ENCODE results near the gene ATP10B.

Gene ATP10B

GRCh38 chr5:160555971-160556631, 295.9 kb downstream of the ATP10B start:
- no peak for DNase-seq (ENCODE audit: low read depth, low spot score)

GRCh38 chr5:160555581-160555970, 296.4 kb downstream of the ATP10B start:
- no peak for DNase-seq (ENCODE audit: low read depth, low spot score)

- no peak for DNase-seq (ENCODE audit: low read depth, low spot score)
Measured at GRCh38 chr5:160550075-160550474, 301.9 kb downstream of the ATP10B start.

GRCh38 chr5:160548949-160549645, 302.9 kb downstream of the ATP10B start:
- no peak for DNase-seq (ENCODE audit: low read depth, low spot score)

GRCh38 chr5:160547872-160548271, 304.1 kb downstream of the ATP10B start:
- no peak for DNase-seq (ENCODE audit: low read depth, low spot score)

- no peak for DNase-seq (ENCODE audit: low read depth, low spot score)
Measured at GRCh38 chr5:160547061-160547460, 304.9 kb downstream of the ATP10B start.

GRCh38 chr5:160545832-160546231, 306.2 kb downstream of the ATP10B start:
- DNase-seq (ENCODE audit: low read depth, low spot score) = no peak

GRCh38 chr5:160543395-160543794, 308.6 kb downstream of the ATP10B start:
- DNase-seq (ENCODE audit: low read depth, low spot score) = no peak

GRCh38 chr5:160542840-160543239, 309.2 kb downstream of the ATP10B start:
- DNase-seq (ENCODE audit: low read depth, low spot score) = no peak

- no peak for DNase-seq (ENCODE audit: low read depth, low spot score)
Measured at GRCh38 chr5:160542281-160542680, 309.7 kb downstream of the ATP10B start.

- DNase-seq (ENCODE audit: low read depth, low spot score) = no peak
Measured at GRCh38 chr5:160539431-160539830, 312.6 kb downstream of the ATP10B start.

- DNase-seq (ENCODE audit: low read depth, low spot score) = no peak
Measured at GRCh38 chr5:160537940-160538339, 314.1 kb downstream of the ATP10B start.

GRCh38 chr5:160537116-160537515, 314.9 kb downstream of the ATP10B start:
- DNase-seq (ENCODE audit: low read depth, low spot score) = no peak

- DNase-seq (ENCODE audit: low read depth, low spot score) = no peak
Measured at GRCh38 chr5:160534914-160535313, 317.1 kb downstream of the ATP10B start.

- no peak for DNase-seq (ENCODE audit: low read depth, low spot score)
Measured at GRCh38 chr5:160534125-160534524, 317.9 kb downstream of the ATP10B start.

GRCh38 chr5:160525471-160526261, 326.3 kb downstream of the ATP10B start:
- no peak for DNase-seq (ENCODE audit: low read depth, low spot score)

GRCh38 chr5:160524827-160525226, 327.2 kb downstream of the ATP10B start:
- DNase-seq (ENCODE audit: low read depth, low spot score) = no peak

GRCh38 chr5:160523502-160524163, 328.4 kb downstream of the ATP10B start:
- no peak for DNase-seq (ENCODE audit: low read depth, low spot score)

- no peak for DNase-seq (ENCODE audit: low read depth, low spot score)
Measured at GRCh38 chr5:160521392-160521663, 330.7 kb downstream of the ATP10B start.

GRCh38 chr5:160520609-160521391, 331.2 kb downstream of the ATP10B start:
- no peak for DNase-seq (ENCODE audit: low read depth, low spot score)

GRCh38 chr5:160516696-160517530, 335.1 kb downstream of the ATP10B start:
- DNase-seq (ENCODE audit: low read depth, low spot score) = no peak

Data from smooth muscle cell of the brain vasculature (primary cell).